ENCODE results near the gene CASP8AP2. TPM values are rescaled to one million over a fixed set of nuclear protein-coding genes. Genes with fewer than 3 reads are reported as not detected.
"Not testable (repeated sequence)": the region's sequence is repeated elsewhere in the genome, so short reads cannot be mapped to it uniquely, and the experiment has no call there.

The CASP8AP2 gene
- total RNA-seq, 4 donors from 2014 or later, result 8.8 to 17.9 (median 13.7) TPM

DNA sequence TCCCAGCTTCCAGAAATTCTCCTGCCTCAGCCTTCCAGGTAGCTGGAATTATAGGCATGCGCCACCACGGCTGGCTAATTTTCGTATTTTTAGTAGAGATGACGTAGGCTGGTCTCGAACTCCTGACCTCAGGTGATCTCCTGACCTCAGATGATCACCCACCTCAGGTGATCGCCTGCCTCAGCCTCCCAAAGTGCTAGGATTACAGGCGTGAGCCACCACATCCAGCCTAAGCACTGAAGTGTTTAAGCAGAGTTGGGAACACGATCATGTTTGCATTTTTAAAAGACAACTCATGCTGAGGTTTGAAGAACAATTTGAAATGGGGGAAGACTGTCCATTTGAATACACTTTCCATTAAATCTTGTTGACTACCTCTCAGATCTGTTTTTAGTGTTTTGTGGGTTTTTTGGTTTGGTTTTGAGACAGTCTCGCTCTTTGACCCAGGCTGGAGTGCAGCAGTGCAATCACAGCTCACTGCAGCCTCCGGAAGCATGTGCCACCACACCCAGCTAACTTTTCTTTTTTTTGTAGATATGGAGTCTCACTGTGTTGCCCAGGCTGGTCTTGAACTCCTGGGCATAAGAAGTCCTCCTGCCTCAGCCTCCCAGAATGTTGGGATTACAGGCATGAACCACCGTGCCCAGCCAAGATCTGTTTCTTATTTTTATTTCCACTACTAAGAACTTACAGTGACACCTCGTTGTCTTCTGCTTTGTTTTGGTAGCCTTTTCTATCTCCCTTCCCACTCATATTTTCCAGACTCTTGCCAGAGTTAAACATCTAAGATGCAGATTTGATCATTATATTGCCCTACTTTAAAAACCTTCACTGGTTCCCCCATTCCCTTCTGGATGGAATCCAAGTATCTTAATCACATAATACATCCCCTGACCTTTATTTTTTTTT, 5.5 kb downstream of the CASP8AP2 start:
- no peaks in the 10 kb centered on the region for H3K9me3 ChIP-seq
- peaks cover 10% of the 10 kb centered on the region for H3K4me1 ChIP-seq
- no peak for DNase-seq (ENCODE audit: low spot score in 2 of 2)
- H3K27ac ChIP-seq, result no peak overlapping the region
- H3K27me3 ChIP-seq, result no peaks in the 10 kb centered on the region
- peaks cover 11% of the 10 kb centered on the region for H3K36me3 ChIP-seq
- TF ChIP-seq, protein P1, sequence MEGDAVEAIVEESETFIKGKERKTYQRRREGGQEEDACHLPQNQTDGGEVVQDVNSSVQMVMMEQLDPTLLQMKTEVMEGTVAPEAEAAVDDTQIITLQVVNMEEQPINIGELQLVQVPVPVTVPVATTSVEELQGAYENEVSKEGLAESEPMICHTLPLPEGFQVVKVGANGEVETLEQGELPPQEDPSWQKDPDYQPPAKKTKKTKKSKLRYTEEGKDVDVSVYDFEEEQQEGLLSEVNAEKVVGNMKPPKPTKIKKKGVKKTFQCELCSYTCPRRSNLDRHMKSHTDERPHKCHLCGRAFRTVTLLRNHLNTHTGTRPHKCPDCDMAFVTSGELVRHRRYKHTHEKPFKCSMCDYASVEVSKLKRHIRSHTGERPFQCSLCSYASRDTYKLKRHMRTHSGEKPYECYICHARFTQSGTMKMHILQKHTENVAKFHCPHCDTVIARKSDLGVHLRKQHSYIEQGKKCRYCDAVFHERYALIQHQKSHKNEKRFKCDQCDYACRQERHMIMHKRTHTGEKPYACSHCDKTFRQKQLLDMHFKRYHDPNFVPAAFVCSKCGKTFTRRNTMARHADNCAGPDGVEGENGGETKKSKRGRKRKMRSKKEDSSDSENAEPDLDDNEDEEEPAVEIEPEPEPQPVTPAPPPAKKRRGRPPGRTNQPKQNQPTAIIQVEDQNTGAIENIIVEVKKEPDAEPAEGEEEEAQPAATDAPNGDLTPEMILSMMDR (IDR thresholded peaks at IDR 0.05), result no peak
- no peak for TF ChIP-seq POLR2A (IDR thresholded peaks at IDR 0.05)
- no peak for TF ChIP-seq EP300 (IDR thresholded peaks at IDR 0.05)
- TF ChIP-seq POLR2AphosphoS5 (IDR thresholded peaks at IDR 0.05), result no peak
- H3K4me3 ChIP-seq, result no peak overlapping the region
- WGBS, result 86% methylated on average over 12 of the region's 12 CpGs

DNA sequence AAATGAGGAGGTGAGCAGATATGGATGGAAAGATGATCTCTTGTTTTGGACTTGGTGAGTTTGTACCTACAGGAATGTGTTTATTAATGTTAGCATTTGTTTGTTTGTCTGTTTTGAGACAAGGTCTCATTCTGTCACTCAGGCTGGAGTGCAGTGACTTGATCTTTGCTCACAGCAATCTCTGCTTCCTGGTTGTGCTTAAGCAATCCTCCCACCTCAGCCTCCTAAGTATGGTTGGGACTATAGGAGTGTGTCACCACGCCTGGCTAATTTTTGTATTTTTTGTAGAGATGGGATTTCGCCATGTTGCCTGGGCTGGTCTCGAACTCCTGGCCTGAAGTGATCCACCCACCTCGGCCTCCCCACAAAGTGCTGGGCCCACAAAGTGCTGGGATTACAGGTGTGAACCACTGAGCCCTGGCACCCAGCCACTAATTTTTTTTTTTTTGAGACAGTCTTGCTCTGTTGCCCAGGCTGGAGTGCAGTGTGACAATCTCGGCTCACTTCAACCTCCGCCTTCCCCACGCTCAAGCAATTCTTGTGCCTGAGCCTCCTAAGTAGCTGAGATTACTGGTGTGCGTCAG, 7.1 kb downstream of the CASP8AP2 start:
- DNase-seq (ENCODE audit: low spot score in 2 of 2), result no peak
- Histone ChIP-seq H3K27ac (no peak overlapping the region), H3K4me1 (no peaks in the 10 kb centered on the region), H3K36me3 (peaks cover 11% of the 10 kb centered on the region), H3K4me3 (no peak overlapping the region), H3K27me3 (no peaks in the 10 kb centered on the region), H3K9me3 (no peaks in the 10 kb centered on the region)
- 97% methylated on average over 8 of the region's 8 CpGs for WGBS
- TF ChIP-seq POLR2A (IDR thresholded peaks at IDR 0.05), result no peak
- TF ChIP-seq, protein P1 (IDR thresholded peaks at IDR 0.05), result no peak
- TF ChIP-seq EP300 (IDR thresholded peaks at IDR 0.05), result no peak
- TF ChIP-seq POLR2AphosphoS5 (IDR thresholded peaks at IDR 0.05), result no peak

DNA sequence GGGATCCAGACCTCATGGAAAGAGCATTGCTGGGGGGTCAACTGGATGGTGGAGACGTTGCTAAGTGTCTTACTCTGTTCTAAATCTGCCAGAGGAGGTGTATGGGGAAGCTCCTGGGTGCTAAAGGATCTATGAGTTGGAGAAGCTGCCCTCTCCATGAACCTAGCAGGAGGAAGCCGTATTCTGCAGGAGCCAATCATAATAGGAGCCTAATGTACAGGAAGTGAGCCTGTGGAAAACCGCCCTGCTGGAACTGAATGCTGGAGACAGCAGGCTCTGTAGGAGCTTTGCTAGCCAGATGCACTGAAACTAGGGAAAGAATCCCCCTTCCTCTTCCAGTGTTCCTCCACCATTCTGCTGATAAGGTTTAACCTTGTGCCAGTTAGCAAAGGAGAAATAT, 10.9 kb downstream of the CASP8AP2 start:
- Histone ChIP-seq H3K27ac (no peak overlapping the region), H3K27me3 (no peaks in the 10 kb centered on the region), H3K4me3 (no peak overlapping the region), H3K4me1 (peaks cover 4% of the 10 kb centered on the region), H3K36me3 (no peaks in the 10 kb centered on the region), H3K9me3 (no peaks in the 10 kb centered on the region)
- WGBS, result 70% methylated on average over 3 of the region's 3 CpGs
- TF ChIP-seq, protein P1 (IDR thresholded peaks at IDR 0.05), result no peak
- TF ChIP-seq EP300 (IDR thresholded peaks at IDR 0.05) (no peak), POLR2A (IDR thresholded peaks at IDR 0.05) (no peak), POLR2AphosphoS5 (IDR thresholded peaks at IDR 0.05) (no peak)
- no peak for DNase-seq (ENCODE audit: low spot score in 2 of 2)

DNA sequence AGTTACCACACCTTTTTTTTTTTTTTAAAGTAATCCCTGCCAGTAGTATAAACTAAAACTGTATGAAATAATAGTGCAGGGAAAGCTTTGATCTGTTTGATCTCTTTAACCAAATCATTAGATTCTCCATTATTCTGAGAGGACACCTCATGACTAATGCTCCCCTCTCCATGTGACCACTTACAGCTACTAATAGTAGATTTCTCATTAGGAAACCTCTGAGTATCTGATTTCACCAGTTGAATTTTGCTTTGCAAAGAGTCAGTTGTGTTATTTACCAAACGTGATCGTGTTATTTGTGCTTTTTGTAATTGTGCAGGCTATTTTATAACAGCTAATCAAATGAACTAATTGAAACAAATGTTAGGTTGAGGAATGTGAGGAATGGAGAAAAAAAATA, 12.5 kb downstream of the CASP8AP2 start:
- Histone ChIP-seq H3K4me1 (peaks cover 4% of the 10 kb centered on the region), H3K9me3 (no peaks in the 10 kb centered on the region), H3K27me3 (no peaks in the 10 kb centered on the region), H3K27ac (no peak overlapping the region), H3K4me3 (no peak overlapping the region), H3K36me3 (peaks cover 2% of the 10 kb centered on the region)
- DNase-seq (ENCODE audit: low spot score in 2 of 2), result no peak
- 85% methylated on average over 2 of the region's 2 CpGs for WGBS
- TF ChIP-seq, protein P1 (IDR thresholded peaks at IDR 0.05), result no peak
- TF ChIP-seq POLR2A (IDR thresholded peaks at IDR 0.05), result no peak

DNA sequence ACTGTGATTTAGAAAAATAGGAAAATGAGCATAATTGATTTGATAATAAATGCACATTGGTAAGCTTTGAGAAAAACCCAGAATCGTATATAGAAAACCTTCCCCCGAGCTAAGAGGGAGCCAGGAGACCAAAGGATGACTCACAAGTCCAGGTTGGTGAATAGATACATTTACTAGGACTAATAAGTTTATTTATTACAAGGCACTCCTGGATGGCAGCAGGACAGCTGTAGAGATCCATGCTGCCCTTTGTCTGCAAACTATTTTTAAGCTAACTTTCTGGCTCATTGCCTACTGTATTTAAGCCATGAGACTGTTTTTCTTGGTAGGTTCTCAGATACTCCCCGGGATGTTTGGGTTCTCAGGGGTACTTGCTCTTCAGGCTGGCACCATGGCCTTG, 13.4 kb downstream of the CASP8AP2 start:
- 54% methylated on average over 3 of the region's 3 CpGs for WGBS
- Histone ChIP-seq H3K27ac (no peak overlapping the region), H3K36me3 (peaks cover 9% of the 10 kb centered on the region), H3K9me3 (no peaks in the 10 kb centered on the region), H3K27me3 (no peaks in the 10 kb centered on the region), H3K4me1 (peaks cover 4% of the 10 kb centered on the region), H3K4me3 (no peak overlapping the region)
- no peak for DNase-seq (ENCODE audit: low spot score in 2 of 2)
- TF ChIP-seq, protein P1 (IDR thresholded peaks at IDR 0.05), result no peak
- no peak for TF ChIP-seq POLR2A (IDR thresholded peaks at IDR 0.05)
- no peak for TF ChIP-seq EP300 (IDR thresholded peaks at IDR 0.05)
- no peak for TF ChIP-seq POLR2AphosphoS5 (IDR thresholded peaks at IDR 0.05)

DNA sequence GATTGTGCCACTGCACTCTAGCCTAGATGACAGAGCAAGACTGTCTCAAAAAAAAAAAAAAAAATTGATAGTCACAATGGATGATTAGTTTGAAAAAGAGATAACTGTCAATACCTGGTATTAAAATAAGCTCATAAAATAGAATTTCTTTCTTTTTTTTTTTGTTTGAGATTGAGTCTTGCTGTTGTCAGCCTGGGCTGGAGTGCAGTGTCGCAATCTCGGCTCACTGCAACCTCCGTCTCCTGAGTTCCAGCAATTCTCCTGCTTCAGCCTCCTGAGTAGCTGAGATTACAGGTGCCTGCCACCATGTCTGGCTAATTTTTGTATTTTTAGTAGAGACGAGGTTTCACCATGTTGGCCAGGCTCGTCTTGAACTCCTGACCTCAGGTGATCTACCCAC, 17.8 kb downstream of the CASP8AP2 start:
- H3K4me3 ChIP-seq; DNase-seq (ENCODE audit: low spot score in 2 of 2); H3K4me1 ChIP-seq; H3K27ac ChIP-seq; H3K27me3 ChIP-seq; H3K9me3 ChIP-seq: not testable (repeated sequence)
- over 99% methylated on average over 5 of the region's 5 CpGs for WGBS
- peaks cover 31% of the 10 kb centered on the region for H3K36me3 ChIP-seq
